IMR-90 (cell line): ENCODE measurements around the gene FOXK1. TPM values are rescaled to one million over a fixed set of nuclear protein-coding genes. Genes with fewer than 3 reads are reported as not detected.

ENCODE experiments used
- ATAC-seq: fragments of 200-7000 bp; cut with Tn5 transposase; 2 replicates; pipeline ENCODE4 v1.9.1; 2020; ENCODE audit warnings: low read depth, mild to moderate bottlenecking, moderate library complexity
- BruUV-seq: library from RNA; stranded (reverse); fragments of 400-500 nt; replicated peaks from 2 replicates; lab custom pipeline; 2021; lab: Mats Ljungman, UMichigan
- CTCF ChIA-PET: fragments of 300-600 bp; formaldehyde crosslinking; extraction: SDS; loops from one replicate; lab custom pipeline; 2021; ENCODE audit warnings: antibody characterized with exemption; lab: Yijun Ruan, JAX
- POLR2A ChIA-PET: fragments of 300-600 bp; sonication (Branson Sonifier 250); formaldehyde crosslinking; loops from one replicate; lab custom pipeline; 2022; ENCODE audit warnings: antibody characterized with exemption; ENCODE audit not compliant: unreplicated experiment; lab: Charles Lee
- DNase-seq: peaks from one replicate; pipeline ENCODE4 v3.0.0; 2013
- H2AFZ ChIP-seq: replicated peaks from 2 replicates; pipeline ENCODE3; 2013; ENCODE audit warnings: low read length, mild to moderate bottlenecking; ENCODE audit not compliant: poor library complexity
- H2AK5ac ChIP-seq: 2 replicates; pipeline ENCODE4 v1.6.1; 2013; ENCODE audit warnings: low read depth, low read length, inconsistent platforms
- H2AK9ac ChIP-seq: replicated peaks from 2 replicates; pipeline ENCODE3; 2013; ENCODE audit warnings: mild to moderate bottlenecking, low read depth, low read length, moderate library complexity; ENCODE audit not compliant: poor library complexity
- H2BK120ac ChIP-seq: 2 replicates; pipeline ENCODE4 v1.6.1; 2013; ENCODE audit warnings: low read depth, low read length, inconsistent platforms
- H2BK15ac ChIP-seq: 3 replicates; pipeline ENCODE4 v1.6.1; 2013; ENCODE audit warnings: low read depth, low read length, inconsistent platforms
- H2BK20ac ChIP-seq: 2 replicates; pipeline ENCODE4 v1.6.1; 2013; ENCODE audit warnings: low read depth, mild to moderate bottlenecking, inconsistent platforms, low read length, moderate library complexity
- H2BK5ac ChIP-seq: 2 replicates; pipeline ENCODE4 v1.6.1; 2013; ENCODE audit warnings: mild to moderate bottlenecking, low read depth, low read length, inconsistent platforms; ENCODE audit not compliant: poor library complexity, severe bottlenecking
- H3K14ac ChIP-seq: replicated peaks from 2 replicates; pipeline ENCODE4 v1.6.1; 2013; ENCODE audit warnings: low read depth, low read length, inconsistent platforms
- H3K18ac ChIP-seq: 2 replicates; pipeline ENCODE4 v1.6.1; 2013; ENCODE audit warnings: low read depth, low read length, control low read depth
- H3K23ac ChIP-seq: 2 replicates; pipeline ENCODE4 v1.6.1; 2013; ENCODE audit warnings: low read depth, low read length, inconsistent platforms
- H3K27ac ChIP-seq: 2 replicates; pipeline ENCODE4 v1.5.1; 2013; ENCODE audit warnings: mild to moderate bottlenecking, control low read depth, low read length; ENCODE audit not compliant: insufficient read depth
- H3K27me3 ChIP-seq: 2 replicates; pipeline ENCODE4 v1.6.1; 2013; ENCODE audit warnings: low read length; ENCODE audit not compliant: control insufficient read depth, insufficient read depth
- H3K36me3 ChIP-seq: 2 replicates; pipeline ENCODE4 v1.6.1; 2013; ENCODE audit warnings: low read length, mixed read lengths; ENCODE audit not compliant: control insufficient read depth, insufficient read depth
- H3K4ac ChIP-seq: 2 replicates; pipeline ENCODE4 v1.6.1; 2013; ENCODE audit warnings: low read depth, low read length, inconsistent platforms
- H3K4me1 ChIP-seq: 2 replicates; pipeline ENCODE4 v1.6.1; 2013; ENCODE audit warnings: low read length, mixed read lengths; ENCODE audit not compliant: control insufficient read depth, insufficient read depth
- H3K4me2 ChIP-seq: 2 replicates; pipeline ENCODE4 v1.6.1; 2013; ENCODE audit warnings: low read depth, mild to moderate bottlenecking, control low read depth, low read length, moderate library complexity
- H3K4me3 ChIP-seq: 2 replicates; pipeline ENCODE4 v1.5.1; 2013; ENCODE audit warnings: low read depth, mild to moderate bottlenecking, control low read depth, low read length, moderate library complexity; ENCODE audit not compliant: insufficient read depth
- H3K56ac ChIP-seq: 2 replicates; pipeline ENCODE4 v1.6.1; 2013; ENCODE audit warnings: low read length, inconsistent platforms; ENCODE audit not compliant: insufficient read depth; ENCODE audit errors: extremely low read depth
- H3K79me1 ChIP-seq, 2 experiments: 2 replicates each; pipeline ENCODE4 v1.6.1; 2013; ENCODE audit warnings: low read length in 2 of 2, inconsistent platforms in 1 of 2, low read depth in 1 of 2
- H3K9ac ChIP-seq: 2 replicates; pipeline ENCODE4 v1.6.1; 2013; ENCODE audit warnings: low read depth, low read length, control low read depth
- H3K9me1 ChIP-seq: 2 replicates; pipeline ENCODE4 v1.6.1; 2013; ENCODE audit warnings: low read length, inconsistent platforms; ENCODE audit not compliant: insufficient read depth
- H3K9me3 ChIP-seq: 2 replicates; pipeline ENCODE4 v1.6.1; 2013; ENCODE audit warnings: low read length; ENCODE audit not compliant: control insufficient read depth, insufficient read depth
- H4K20me1 ChIP-seq: 2 replicates; pipeline ENCODE4 v1.6.1; 2013; ENCODE audit warnings: low read length, inconsistent platforms; ENCODE audit not compliant: insufficient read depth
- H4K5ac ChIP-seq: 2 replicates; pipeline ENCODE4 v1.6.1; 2013; ENCODE audit warnings: mild to moderate bottlenecking, low read depth, low read length, control low read depth
- H4K8ac ChIP-seq, 2 experiments: 2 replicates each; pipeline ENCODE4 v1.6.1; 2013; ENCODE audit warnings: low read depth in 2 of 2, low read length in 2 of 2, control low read depth in 1 of 2, inconsistent platforms in 1 of 2
- H4K91ac ChIP-seq: 2 replicates; pipeline ENCODE4 v1.6.1; 2013; ENCODE audit warnings: low read depth, low read length, inconsistent platforms; ENCODE audit not compliant: insufficient read depth
- BHLHE40 ChIP-seq: fragments of 150-350 bp; IDR thresholded peaks from 2 replicates; pipeline ENCODE4 v1.6.1; 2016; ENCODE audit warnings: mild to moderate bottlenecking, low read depth, low read length
- WGBS, 2 experiments: methylation state at CpG; one replicate each; pipeline versions ENCODE4 v1.1.5 to v1.1.7; 2013; ENCODE audit warnings: missing lambda C conversion rate in 2 of 2; ENCODE audit not compliant: insufficient read length in 1 of 2; ENCODE audit errors: extremely low coverage in 2 of 2; 5-methylcytosine and 5-hydroxymethylcytosine counted together
- dilution Hi-C: fragments of 300-500 bp; cut with HindIII; formaldehyde crosslinking; loops from one replicate; pipeline ENCODE4 v1.14.3; 2018; ENCODE audit warnings: low sequenced_read_pairs; ENCODE audit not compliant: unreplicated experiment
- in situ Hi-C: fragments of 300-500 bp; cut with MboI; formaldehyde crosslinking; loops from 3 replicates; pipeline ENCODE4 v1.14.3; 2019; ENCODE audit warnings: low sequenced_read_pairs, inconsistent platforms, mixed read lengths
- intact Hi-C: fragments of 100-400 bp; cut with micrococcal nuclease; formaldehyde crosslinking; loops from 2 replicates; pipeline ENCODE4 v1.10.0; 2022
- polyA plus RNA-seq, 3 experiments: library from polyadenylated mRNA; depleted of rRNA; stranded (reverse); fragments of >200 nt; gene quantifications; 2 replicates each; pipeline ENCODE4 v1.2.3, GENCODE V29; 2012; ENCODE audit warnings: low replicate concordance in 1 of 3
- total RNA-seq: library from RNA; depleted of rRNA; stranded (reverse); fragments of >200 nt; gene quantifications from 2 replicates; pipeline ENCODE4 v1.2.3, GENCODE V29; 2012

FOXK1 gene
- total and polyA plus RNA-seq, 2 of the 4 experiments (the other 2 are of a cell fraction) = 4.3 to 8.8 TPM

GRCh38 chr7:4749363-4749762, 67.3 kb downstream of the FOXK1 start:
- H3K4me2 ChIP-seq = no peak overlapping the region
- H3K4me1 ChIP-seq = peaks cover 6% of the 10 kb centered on the region
- H4K91ac ChIP-seq = no peak overlapping the region
- no peaks in the 10 kb centered on the region for H3K27me3 ChIP-seq
- TF ChIP-seq BHLHE40 = no peak
- ATAC-seq (no peak), DNase-seq (no peak)
- intact Hi-C loops = no loop called here
- no TSS peak for BruUV-seq
- no peak overlapping the region for H3K18ac ChIP-seq
- no peak overlapping the region for H3K14ac ChIP-seq
- 82% methylated on average over 6 of the region's 14 CpGs; no CpG with 5 or more reads in 1 of the 2 experiments for WGBS, 2 experiments
- no peak overlapping the region for H3K56ac ChIP-seq
- no peak overlapping the region for H3K23ac ChIP-seq
- H3K9me1 ChIP-seq = no peaks in the 10 kb centered on the region
- H4K5ac ChIP-seq = no peak overlapping the region
- no peak overlapping the region for H2AFZ ChIP-seq
- H3K4me3 ChIP-seq = no peak overlapping the region
- H3K79me1 ChIP-seq = peaks cover 12 to 63% of the 10 kb centered on the region in 2 experiments; a peak in 3 of 4 replicates
- CTCF ChIA-PET = no interaction called here
- no peak overlapping the region for H3K4ac ChIP-seq
- H4K8ac ChIP-seq = no peak overlapping the region
- dilution Hi-C loops = no loop called here
- no peak overlapping the region for H3K9ac ChIP-seq
- no peak overlapping the region for H2BK20ac ChIP-seq
- peaks cover 17% of the 10 kb centered on the region; the same call in 1 of the 2 replicates for H4K20me1 ChIP-seq
- no peak overlapping the region for H2BK15ac ChIP-seq
- POLR2A ChIA-PET = interaction anchor here (0.6 kb wide), 1 partner anchor 81 kb away, joined by 3 read pairs; no protein-coding TSS in a partner anchor
- in situ Hi-C loops = no loop called here
- no peak overlapping the region for H2AK9ac ChIP-seq
- H2BK120ac ChIP-seq = no peak overlapping the region
- H3K36me3 ChIP-seq = peaks cover 43% of the 10 kb centered on the region
- no peaks in the 10 kb centered on the region for H3K9me3 ChIP-seq
- no peak overlapping the region for H3K27ac ChIP-seq
- no peak overlapping the region for H2AK5ac ChIP-seq
- H2BK5ac ChIP-seq = no peak overlapping the region
